Activated CD8-positive, alpha-beta memory T cell treated with anti-CD3 and anti-CD28 coated beads for 4 hours (primary cell): ENCODE measurements around the gene CHST13.

Source experiments
- DNase-seq, 2 donors: peaks; one replicate each; pipeline ENCODE4 v3.0.0-alpha.2; 2020; ENCODE audit warnings: low read depth in 2 of 2

CHST13 gene

GRCh38 chr3:126509597-126510307 lies 14.2 kb upstream of the CHST13 start:
- DNase-seq: no peak

- no peak for DNase-seq
Measured at GRCh38 chr3:126510308-126510910, 13.5 kb upstream of the CHST13 start.

- no peak for DNase-seq
Measured at GRCh38 chr3:126511291-126511690, 12.7 kb upstream of the CHST13 start.

GRCh38 chr3:126512026-126512425 lies 11.9 kb upstream of the CHST13 start:
- no peak for DNase-seq

- no peak for DNase-seq
Measured at GRCh38 chr3:126512916-126513650, 10.9 kb upstream of the CHST13 start.

GRCh38 chr3:126514161-126514560 lies 9.8 kb upstream of the CHST13 start:
- DNase-seq: no peak

- DNase-seq: no peak
Measured at GRCh38 chr3:126515066-126515706, 8.8 kb upstream of the CHST13 start.

GRCh38 chr3:126516152-126516935 lies 7.6 kb upstream of the CHST13 start:
- DNase-seq: no peak

GRCh38 chr3:126516936-126517290 lies 7.0 kb upstream of the CHST13 start:
- no peak for DNase-seq

GRCh38 chr3:126517291-126517951 lies 6.5 kb upstream of the CHST13 start, which contains the start of gene UROC1:
TSS of gene UROC1 (minus strand) at chr3:126517773. CDS start at chr3:126517719, 54 bp downstream.
- DNase-seq: no peak

- DNase-seq: no peak
Measured at GRCh38 chr3:126517986-126518778, 5.8 kb upstream of the CHST13 start.

- DNase-seq: no peak
Measured at GRCh38 chr3:126518779-126519177, 5.2 kb upstream of the CHST13 start.

GRCh38 chr3:126519506-126520455 lies 4.2 kb upstream of the CHST13 start:
- DNase-seq: no peak

- no peak for DNase-seq
Measured at GRCh38 chr3:126521122-126521891, 2.6 kb upstream of the CHST13 start.

GRCh38 chr3:126522363-126522788 lies 1.6 kb upstream of the CHST13 start:
- peak; percentile 9 to 11 for DNase-seq

GRCh38 chr3:126524429-126524988 lies 554 bp downstream of the CHST13 start:
- no peak for DNase-seq

- DNase-seq: no peak
Measured at GRCh38 chr3:126525091-126525852, 1.3 kb downstream of the CHST13 start.
